Gastroesophageal sphincter (tissue), 4 donors: ENCODE results near the gene CNTNAP2. TPM values are rescaled to one million over a fixed set of nuclear protein-coding genes. Genes with fewer than 3 reads are reported as not detected.

Experiments
- ATAC-seq: fragments of 150-250 bp; one replicate; pipeline ENCODE4 v1.9.1; 2016; ENCODE audit warnings: mild to moderate bottlenecking, moderate library complexity
- H3K27ac ChIP-seq, 4 donors: fragments of 200-600 bp; sonication (generic) in 3 of 4; 1 replicate in 3 of 4; 2 replicates in 1 of 4; pipeline ENCODE4 v1.5.1; 2016 to 2019
- H3K27me3 ChIP-seq: fragments of 200-600 bp; sonication (generic); one replicate; pipeline ENCODE4 v1.5.1; 2019
- H3K36me3 ChIP-seq, 2 donors: fragments of 200-600 bp; sonication (generic); one replicate each; pipeline ENCODE4 v1.5.1; 2019; ENCODE audit warnings: control low read depth in 1 of 2
- H3K4me1 ChIP-seq, 3 donors: fragments of 200-600 bp; sonication (generic); 1 replicate in 2 of 3; 2 replicates in 1 of 3; pipeline ENCODE4 v1.5.1; 2016 to 2019; ENCODE audit warnings: control low read depth in 2 of 3
- H3K4me3 ChIP-seq, 2 donors: fragments of 200-600 bp; sonication (generic); one replicate each; pipeline ENCODE4 v1.5.1; 2019; ENCODE audit warnings: mild to moderate bottlenecking in 1 of 2, moderate library complexity in 1 of 2
- H3K9me3 ChIP-seq, 3 donors: fragments of 200-600 bp; sonication (generic); one replicate each; pipeline ENCODE4 v1.5.1; 2017 to 2019; ENCODE audit warnings: control low read depth in 2 of 3
- EP300 ChIP-seq: sonication (generic); formaldehyde crosslinking; IDR thresholded peaks from one replicate; pipeline ENCODE4 v1.6.1; 2017; ENCODE audit warnings: antibody characterized with exemption, mild to moderate bottlenecking
- POLR2A ChIP-seq, 2 donors: fragments of 450-650 bp; IDR thresholded peaks; one replicate each; pipeline ENCODE4 v1.6.1; 2017; ENCODE audit warnings: antibody characterized with exemption in 2 of 2, mild to moderate bottlenecking in 2 of 2, moderate library complexity in 1 of 2
- POLR2AphosphoS5 ChIP-seq: sonication (generic); formaldehyde crosslinking; IDR thresholded peaks from one replicate; pipeline ENCODE4 v1.6.1; 2017; ENCODE audit warnings: antibody characterized with exemption
- WGBS, 2 donors: methylation state at CpG; one replicate each; pipeline ENCODE4 v1.1.5; 2018; ENCODE audit warnings: low coverage in 1 of 2; 5-methylcytosine and 5-hydroxymethylcytosine counted together
- total RNA-seq, 4 donors: library from RNA; depleted of rRNA; stranded (reverse); fragments of >200 nt; gene quantifications; one replicate each; pipeline ENCODE4 v1.1.0, GENCODE V29; 2016
- TF ChIP-seq, protein P1 (sequence below), 4 experiments: fragments of 200-600 bp in 2 of 4; fragments of 450-650 bp in 2 of 4; sonication (generic) in 1 of 4; IDR thresholded peaks; one replicate each; pipeline ENCODE4 v1.5.1; 2017 to 2019; ENCODE audit warnings: antibody characterized with exemption in 4 of 4, mild to moderate bottlenecking in 2 of 4, moderate library complexity in 2 of 4

CNTNAP2 gene
- total RNA-seq, 4 donors from 2014 or later = 1.5 to 8.9 (median 3.2) TPM

- H3K9me3 ChIP-seq = no peaks in the 10 kb centered on the region
- 57 to 75% methylated on average over 2 of the region's 2 CpGs for WGBS, 2 donors
- no peak overlapping the region for H3K4me3 ChIP-seq
- no peaks in the 10 kb centered on the region for H3K36me3 ChIP-seq
- TF ChIP-seq POLR2AphosphoS5 (no peak), EP300 (no peak), POLR2A (IDR thresholded peaks at IDR 0.05) (no peak)
- TF ChIP-seq, protein P1, sequence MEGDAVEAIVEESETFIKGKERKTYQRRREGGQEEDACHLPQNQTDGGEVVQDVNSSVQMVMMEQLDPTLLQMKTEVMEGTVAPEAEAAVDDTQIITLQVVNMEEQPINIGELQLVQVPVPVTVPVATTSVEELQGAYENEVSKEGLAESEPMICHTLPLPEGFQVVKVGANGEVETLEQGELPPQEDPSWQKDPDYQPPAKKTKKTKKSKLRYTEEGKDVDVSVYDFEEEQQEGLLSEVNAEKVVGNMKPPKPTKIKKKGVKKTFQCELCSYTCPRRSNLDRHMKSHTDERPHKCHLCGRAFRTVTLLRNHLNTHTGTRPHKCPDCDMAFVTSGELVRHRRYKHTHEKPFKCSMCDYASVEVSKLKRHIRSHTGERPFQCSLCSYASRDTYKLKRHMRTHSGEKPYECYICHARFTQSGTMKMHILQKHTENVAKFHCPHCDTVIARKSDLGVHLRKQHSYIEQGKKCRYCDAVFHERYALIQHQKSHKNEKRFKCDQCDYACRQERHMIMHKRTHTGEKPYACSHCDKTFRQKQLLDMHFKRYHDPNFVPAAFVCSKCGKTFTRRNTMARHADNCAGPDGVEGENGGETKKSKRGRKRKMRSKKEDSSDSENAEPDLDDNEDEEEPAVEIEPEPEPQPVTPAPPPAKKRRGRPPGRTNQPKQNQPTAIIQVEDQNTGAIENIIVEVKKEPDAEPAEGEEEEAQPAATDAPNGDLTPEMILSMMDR (IDR thresholded peaks at IDR 0.05) = no peak
- no peak overlapping the region for H3K27ac ChIP-seq
- no peaks in the 10 kb centered on the region for H3K4me1 ChIP-seq
- no peak for ATAC-seq
- no peaks in the 10 kb centered on the region for H3K27me3 ChIP-seq
Measured at GRCh38 chr7:147022056-147022455, 905.5 kb downstream of the CNTNAP2 start.

DNA sequence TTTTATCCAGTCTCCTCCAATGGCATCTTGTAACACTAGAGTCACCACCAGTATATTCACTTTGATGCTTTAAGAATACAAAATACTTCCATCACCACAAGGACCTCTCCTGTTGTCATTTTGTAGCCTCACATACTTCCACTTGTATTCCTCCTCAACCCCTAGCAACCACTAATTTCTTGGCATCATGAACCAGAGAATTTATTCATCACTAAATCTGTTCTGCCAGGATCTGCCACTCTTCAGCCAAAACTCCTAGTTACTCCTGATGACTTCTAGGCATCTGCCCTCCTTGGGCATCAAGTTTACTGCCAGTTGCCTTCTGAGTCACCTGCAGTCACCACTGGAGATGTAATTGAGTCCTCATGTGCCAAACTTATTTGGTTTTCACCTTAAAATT lies 906.8 kb downstream of the CNTNAP2 start:
- Histone ChIP-seq H3K27me3 (no peaks in the 10 kb centered on the region), H3K4me1 (no peaks in the 10 kb centered on the region), H3K36me3 (no peaks in the 10 kb centered on the region), H3K27ac (no peak overlapping the region), H3K9me3 (no peaks in the 10 kb centered on the region), H3K4me3 (no peak overlapping the region)
- no peak for ATAC-seq
- TF ChIP-seq POLR2A (IDR thresholded peaks at IDR 0.05) (no peak), POLR2AphosphoS5 (no peak), EP300 (no peak)
- TF ChIP-seq, protein P1 (IDR thresholded peaks at IDR 0.05) = no peak

DNA sequence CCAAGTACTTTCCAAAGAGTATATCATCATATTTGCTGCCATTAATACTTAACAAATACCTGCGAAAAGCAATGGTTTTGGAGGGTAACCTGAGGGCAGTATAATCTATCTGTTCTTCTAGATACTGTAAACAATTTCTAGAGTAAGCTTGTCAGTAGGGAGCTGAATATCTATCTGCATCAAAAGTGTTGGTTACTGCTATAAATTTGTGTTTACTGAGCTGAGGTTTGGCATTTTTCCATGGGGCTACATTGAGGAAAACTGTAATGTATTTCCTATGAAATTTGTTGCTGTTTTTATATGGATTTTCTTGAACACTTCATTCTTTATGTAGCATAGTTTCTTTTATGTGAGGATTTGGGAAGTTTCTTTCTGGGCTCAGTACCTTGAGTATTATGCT lies 913.4 kb downstream of the CNTNAP2 start:
- no peak for ATAC-seq
- H3K36me3 ChIP-seq = no peaks in the 10 kb centered on the region
- TF ChIP-seq POLR2A (IDR thresholded peaks at IDR 0.05) (no peak), POLR2AphosphoS5 (no peak), EP300 (no peak)
- TF ChIP-seq, protein P1 (IDR thresholded peaks at IDR 0.05) = no peak
- no peaks in the 10 kb centered on the region for H3K27me3 ChIP-seq
- H3K27ac ChIP-seq = no peak overlapping the region
- H3K9me3 ChIP-seq = no peaks in the 10 kb centered on the region
- no peaks in the 10 kb centered on the region for H3K4me1 ChIP-seq
- no peak overlapping the region for H3K4me3 ChIP-seq
- 75 to 79% methylated on average over 1 of the region's 1 CpG for WGBS, 2 donors

GRCh38 chr7:147033641-147034040 lies 917.0 kb downstream of the CNTNAP2 start:
- no peaks in the 10 kb centered on the region for H3K27me3 ChIP-seq
- ATAC-seq = no peak
- no peaks in the 10 kb centered on the region for H3K36me3 ChIP-seq
- TF ChIP-seq POLR2A (IDR thresholded peaks at IDR 0.05) (no peak), EP300 (no peak)
- no peak overlapping the region for H3K27ac ChIP-seq
- 50% methylated on average over 1 of the region's 1 CpG for WGBS, 2 donors
- no peaks in the 10 kb centered on the region for H3K4me1 ChIP-seq
- H3K4me3 ChIP-seq = no peak overlapping the region
- H3K9me3 ChIP-seq = no peaks in the 10 kb centered on the region

DNA sequence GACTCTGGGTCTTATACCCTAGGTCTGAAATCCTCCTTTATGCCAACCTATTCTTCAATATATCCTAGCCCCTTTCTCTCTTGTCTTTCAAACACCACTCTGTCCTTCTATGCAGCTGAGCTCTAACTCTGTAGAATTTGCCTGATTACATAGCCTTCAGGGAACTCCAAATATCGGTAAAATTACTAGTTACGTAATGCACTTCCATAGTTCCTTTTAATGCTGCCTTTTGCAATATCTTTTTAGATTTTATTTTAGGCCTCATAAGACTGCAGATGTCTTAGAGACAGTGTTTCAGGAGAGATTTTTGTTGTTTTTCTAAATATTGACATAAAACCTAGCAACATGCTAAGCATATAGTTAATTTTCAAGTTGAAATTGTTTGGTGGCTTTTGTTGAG lies 924.8 kb downstream of the CNTNAP2 start:
- Histone ChIP-seq H3K4me1 (no peaks in the 10 kb centered on the region), H3K27me3 (no peaks in the 10 kb centered on the region), H3K27ac (no peak overlapping the region), H3K9me3 (no peaks in the 10 kb centered on the region), H3K4me3 (no peak overlapping the region), H3K36me3 (no peaks in the 10 kb centered on the region)
- no peak for ATAC-seq
- WGBS, 2 donors = 100% methylated on average over 1 to 2 of the region's 2 CpGs
- TF ChIP-seq POLR2A (IDR thresholded peaks at IDR 0.05) = no peak
- TF ChIP-seq POLR2AphosphoS5 = no peak
- TF ChIP-seq, protein P1 (IDR thresholded peaks at IDR 0.05) = no peak
- no peak for TF ChIP-seq EP300
